Stimulated activated CD8-positive, alpha-beta memory T cell treated with anti-CD3 and anti-CD28 coated beads, Interleukin-7, amount 100 ng/mL, for 48 hours (primary cell): ENCODE measurements around the gene BCR.
A peak's percentile ranks its signal among the peaks of the same experiment; 100 is the strongest.
"Not testable (repeated sequence)": the region's sequence is repeated elsewhere in the genome, so short reads cannot be mapped to it uniquely, and the experiment has no call there.

Source experiments
- DNase-seq, 2 donors: peaks; one replicate each; pipeline ENCODE4 v3.0.0-alpha.2; 2020; ENCODE audit warnings: low read depth in 1 of 2; ENCODE audit errors: extremely low read depth in 1 of 2

Gene BCR

GRCh38 chr22:23180301-23180892 is at the start of gene BCR:
BCR (plus strand) TSS chr22:23180509; CDS start chr22:23180961, 452 bp downstream.
- DNase-seq = no peak

- DNase-seq = no peak
Measured at GRCh38 chr22:23130697-23131096, 49.6 kb upstream of the BCR start.

DNA sequence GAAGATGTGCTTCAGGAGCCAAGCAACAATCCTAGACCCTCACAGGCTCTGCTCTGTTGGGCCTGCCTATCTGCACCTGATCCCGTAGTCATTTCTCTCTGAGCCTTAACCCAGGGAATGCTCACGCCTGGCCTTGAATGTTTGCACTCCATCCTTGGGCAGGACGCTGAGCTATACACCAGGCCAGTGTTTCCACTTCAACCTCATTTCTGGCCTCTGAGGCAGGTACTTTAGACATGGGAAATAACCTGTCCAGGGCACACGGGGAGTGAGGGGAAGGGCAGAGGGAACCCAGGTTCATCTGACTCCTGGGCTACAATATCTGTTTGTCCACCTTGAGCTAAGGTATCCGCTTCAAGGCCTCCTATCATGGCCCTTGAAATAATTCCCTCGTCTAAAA is 48.4 kb upstream of the BCR start:
- no peak for DNase-seq

DNA sequence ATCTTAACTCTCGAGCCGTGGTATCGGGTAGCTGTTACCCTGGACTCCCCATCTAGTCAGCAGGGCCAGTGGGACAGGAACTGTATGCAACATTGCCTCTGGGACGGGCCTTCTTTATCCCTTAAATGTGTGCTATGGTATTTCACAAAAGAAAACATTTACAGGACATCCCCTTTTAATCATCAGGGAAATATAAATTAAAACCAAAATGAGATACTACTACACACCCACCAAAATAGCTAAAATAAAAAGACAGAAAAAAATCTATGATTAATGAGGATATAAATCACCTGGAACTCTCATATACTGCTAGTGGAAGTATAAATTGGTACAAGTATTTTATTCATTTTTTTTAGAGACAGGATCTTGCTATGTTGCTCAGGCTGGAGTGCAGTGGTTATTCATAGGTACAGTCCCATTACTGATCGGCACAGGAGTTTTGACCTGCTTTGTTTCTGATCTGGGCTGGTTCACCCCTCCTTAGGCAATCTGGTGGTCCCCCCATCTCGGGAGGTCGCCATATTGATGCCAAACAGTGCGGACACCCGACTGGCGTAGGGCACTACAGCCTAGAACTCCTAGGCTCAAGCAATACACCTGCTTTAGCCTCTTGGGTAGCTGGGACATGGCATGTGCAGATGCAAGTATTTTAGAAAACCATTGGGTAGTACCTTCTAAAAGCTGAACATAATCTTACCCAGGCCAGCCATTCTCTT is 47.8 kb upstream of the BCR start:
- no peak for DNase-seq

GRCh38 chr22:23133922-23134321 is 46.4 kb upstream of the BCR start:
- DNase-seq = no peak

DNA sequence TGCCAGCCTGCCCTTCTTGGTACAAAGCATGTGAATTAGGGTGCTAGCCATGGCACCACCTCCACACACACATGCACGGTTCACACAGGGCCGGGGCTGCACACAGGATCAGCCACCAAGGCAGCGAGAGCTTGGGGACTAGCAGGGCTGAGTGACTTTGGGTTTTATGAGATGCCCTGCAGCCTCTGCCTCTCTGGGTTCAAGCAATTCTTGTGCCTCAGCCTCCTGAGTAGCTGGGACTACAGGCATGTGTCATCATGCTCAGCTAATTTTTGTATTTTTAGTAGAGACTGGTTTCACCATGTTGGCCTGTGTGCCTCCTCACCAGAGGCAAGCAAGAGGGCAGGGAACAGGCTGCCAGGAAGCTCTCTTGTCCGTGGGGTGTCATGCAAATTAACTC is 43.3 kb upstream of the BCR start:
- DNase-seq = not testable (repeated sequence)

GRCh38 chr22:23137468-23137867 is 42.8 kb upstream of the BCR start:
- no peak for DNase-seq

DNA sequence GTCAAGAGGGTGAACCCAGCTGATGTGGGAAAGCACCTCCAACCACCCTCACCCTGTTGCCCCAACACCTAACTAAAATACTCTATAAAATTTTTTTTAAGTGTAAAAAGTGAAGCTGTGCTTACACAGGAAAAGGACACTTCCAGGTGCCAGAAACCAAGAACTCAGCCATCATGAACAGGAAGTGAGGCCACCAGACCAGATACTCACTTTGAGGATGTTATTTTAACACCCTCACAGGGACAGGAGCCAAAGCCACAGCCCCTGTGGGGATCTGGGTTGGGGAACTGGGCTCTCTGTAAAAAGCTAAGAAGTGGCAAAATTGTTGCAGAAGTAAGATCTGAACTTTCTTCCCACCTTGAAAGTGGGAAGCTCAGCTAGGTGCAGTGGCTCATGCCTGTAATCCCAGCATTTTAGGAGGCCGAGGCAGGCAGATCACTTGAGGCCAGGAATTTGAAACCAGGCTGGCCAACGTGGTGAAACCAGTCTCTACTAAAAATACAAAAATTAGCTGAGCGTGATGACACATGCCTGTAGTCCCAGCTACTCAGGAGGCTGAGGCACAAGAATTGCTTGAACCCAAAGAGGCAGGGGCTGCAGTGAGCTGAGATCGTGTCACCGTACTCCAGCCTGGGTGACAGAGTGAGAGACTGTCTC is 42.3 kb upstream of the BCR start:
- peak in 1 of 2 donors; percentile 22 for DNase-seq

GRCh38 chr22:23138584-23139435 is 41.5 kb upstream of the BCR start:
- no peak for DNase-seq

DNA sequence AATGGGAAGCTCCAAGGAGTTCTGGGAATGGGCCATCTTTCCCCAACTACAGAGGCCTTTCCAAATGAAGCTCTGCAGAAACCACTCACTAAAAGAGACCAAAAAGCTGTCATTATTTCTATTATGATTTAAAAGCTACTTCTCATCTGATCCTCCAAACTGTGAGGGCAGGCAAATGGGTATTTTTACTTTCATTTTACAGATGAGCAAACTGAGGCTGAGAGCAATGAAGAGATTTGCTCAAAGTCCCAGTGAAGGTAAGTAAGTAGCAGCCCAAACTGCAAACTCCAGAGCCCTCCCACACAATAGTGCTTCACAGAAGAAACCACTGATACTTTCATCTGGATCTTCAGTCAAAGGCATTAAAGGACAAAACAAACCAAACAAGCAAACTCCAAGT is 39.9 kb upstream of the BCR start:
- DNase-seq = no peak

DNA sequence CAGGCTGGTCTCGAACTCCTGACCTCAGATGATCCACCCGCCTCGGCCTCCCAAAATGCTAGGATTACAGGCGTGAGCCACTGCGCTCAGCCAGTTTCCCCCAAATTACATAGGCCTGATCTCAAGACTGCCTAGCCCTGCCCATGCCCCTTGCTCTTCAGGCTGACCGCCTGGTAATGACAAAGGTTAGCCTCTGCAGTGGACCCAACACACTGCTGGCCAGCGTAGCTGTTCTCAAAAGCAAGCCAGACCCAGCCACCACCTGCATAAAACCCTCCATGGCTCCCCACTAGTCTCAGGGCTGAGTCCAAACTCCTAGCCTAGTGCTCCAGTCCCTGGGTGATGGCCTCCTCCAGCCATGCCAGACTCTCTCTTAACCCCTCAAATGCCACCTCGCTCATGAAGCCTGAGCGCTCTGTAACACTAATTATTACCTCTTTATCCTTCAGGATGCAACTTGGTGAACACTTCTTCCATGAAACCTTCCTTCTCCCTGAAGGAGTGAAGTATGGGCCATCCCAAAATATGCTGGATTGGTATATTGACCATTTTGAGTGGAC is 37.7 kb upstream of the BCR start:
- DNase-seq = no peak

DNA sequence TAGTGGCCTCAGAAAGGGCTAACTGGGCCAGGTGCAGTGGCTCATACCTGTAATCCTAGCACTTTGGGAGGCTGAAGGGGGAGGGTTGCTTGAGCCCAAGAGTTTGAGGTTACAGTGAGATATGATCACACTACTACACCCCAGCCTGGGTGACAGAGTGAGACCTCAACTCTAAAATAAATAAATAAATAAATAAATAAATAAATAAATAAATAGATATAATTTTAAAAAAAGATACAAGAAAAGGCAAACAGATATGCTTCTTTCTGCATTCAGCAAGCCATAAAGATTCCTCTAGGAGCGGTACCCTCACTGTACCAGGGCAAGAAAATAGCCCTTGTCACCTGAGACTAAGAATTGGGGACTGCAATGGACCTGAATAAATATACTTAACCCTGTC is 37.2 kb upstream of the BCR start:
- DNase-seq = no peak

DNA sequence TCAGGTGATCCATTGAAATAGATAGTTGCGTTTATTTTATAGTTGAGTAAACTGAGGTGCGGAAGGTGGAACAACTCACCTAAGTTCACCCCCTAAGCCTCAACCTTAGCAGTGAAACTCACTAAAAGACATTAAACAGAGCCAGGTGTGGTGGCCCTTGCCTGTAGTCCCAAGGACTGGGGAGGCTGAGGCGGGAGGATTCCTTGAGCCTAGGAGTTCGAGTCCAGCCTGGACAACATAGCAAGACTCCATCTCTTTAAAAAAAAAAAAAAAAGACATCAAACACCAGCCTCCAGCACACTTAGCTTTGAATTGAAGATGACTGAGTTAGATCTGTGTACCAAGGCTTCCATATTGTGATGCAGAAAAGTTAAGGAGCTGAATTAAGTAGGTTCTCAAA is 35.9 kb upstream of the BCR start:
- DNase-seq = no peak

DNA sequence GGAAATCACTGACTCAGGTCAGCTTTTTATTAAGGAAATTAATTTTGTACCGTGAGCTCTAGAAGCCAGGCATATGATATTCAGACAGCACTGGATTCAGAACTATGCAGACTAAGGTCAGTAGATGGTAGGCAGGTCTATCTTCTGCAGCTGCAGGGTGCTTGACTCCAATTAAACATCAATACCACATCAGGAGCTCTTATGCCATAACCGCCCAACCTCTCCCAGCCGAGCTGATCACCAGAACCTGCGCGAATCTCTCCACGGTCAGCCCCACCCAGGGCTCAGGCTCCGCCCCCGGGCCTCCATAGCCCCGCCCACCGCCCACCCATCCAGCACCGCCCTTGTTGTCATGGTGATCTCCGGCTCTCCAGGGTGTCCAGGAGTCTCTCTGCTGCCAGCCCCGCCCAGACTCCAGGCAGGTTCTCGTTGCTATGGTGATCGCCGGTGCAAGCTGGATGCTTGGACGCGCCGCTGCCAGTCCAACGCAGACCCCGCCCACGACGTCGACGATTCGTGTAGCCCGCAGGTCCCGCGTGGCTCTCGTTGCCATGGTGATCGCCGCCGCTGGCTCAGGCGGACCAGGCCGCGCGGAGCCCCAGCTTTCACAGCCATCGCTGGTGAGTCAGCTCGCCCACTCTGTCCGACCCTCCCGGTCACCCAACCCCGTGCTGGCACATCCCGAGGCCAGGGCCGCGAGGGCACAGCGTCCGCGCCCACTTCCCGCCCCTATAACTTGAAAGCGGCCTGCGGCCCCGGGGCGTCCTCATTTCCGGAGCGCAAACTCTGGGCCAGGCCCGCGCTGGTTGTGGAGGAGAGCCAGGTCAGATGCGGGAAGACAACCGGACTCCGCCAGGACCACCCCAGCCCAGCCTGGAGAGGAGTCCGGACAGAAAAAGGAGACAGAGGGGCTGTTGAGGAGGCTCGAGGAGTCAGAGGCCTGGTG is 35.1 kb upstream of the BCR start, which contains the start of gene RAB36:
TSS of gene RAB36 (plus strand) at position 546 of the 946 bp plus-strand sequence. CDS start 1,140 bp downstream, outside the sequence.
- peak; percentile 66 to 84 for DNase-seq

DNA sequence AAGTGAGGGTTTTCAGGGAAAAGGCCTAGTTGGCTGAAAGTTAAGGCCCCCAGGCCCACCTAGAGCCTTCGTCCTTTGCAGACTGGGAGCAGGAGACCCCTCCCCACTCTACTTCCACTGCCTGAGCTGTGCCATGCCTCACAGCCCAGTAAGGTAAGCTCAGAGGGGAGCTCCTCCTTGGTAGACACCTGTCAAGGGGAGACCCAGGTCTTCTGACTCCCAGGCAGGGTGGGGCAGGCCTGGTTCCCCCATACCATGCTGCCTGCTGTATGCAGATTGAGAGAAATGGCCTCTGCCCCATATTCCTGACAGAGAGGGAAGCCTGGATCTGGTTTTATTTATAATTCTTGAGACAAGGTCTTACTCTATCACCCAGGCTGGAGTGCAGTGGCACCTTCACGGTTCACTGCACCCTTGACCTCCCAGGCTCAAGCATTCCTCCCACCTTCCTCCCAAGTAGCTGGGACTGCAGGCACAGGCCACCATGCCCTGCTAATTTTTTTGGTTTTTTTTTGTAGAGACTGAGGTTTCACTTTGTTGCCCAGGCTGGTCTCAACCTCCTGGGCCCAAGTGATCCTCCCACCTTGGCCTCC is 34.3 kb upstream of the BCR start:
- no peak for DNase-seq

- no peak for DNase-seq
Measured at GRCh38 chr22:23146478-23147205, 33.7 kb upstream of the BCR start.

GRCh38 chr22:23147617-23148387 is 32.5 kb upstream of the BCR start:
- no peak for DNase-seq

DNA sequence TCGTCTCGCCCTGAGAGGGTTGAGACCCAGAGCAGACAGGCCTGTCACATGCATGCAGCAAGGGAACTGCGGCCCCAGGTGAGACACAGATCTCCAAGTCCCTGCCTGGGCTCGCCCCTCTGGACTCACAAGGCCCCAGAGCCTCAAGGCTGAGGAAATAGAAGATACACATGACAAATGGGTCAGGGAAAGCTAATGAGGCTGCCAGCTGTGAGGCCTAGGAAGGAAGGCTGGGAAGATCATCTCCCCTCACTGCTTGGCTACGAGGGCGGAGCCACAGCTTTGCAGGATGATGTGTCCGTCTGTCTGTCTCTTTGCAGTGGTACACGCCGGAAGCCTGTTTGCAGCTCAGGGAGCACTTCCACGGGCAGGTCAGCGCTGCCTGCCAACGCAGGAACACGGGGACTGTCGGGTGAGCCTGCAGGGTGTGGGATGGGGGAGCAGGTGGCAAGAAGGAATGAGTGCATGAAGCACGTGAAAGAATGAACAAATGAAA is 30.5 kb upstream of the BCR start:
- no peak for DNase-seq
